Measurements from ENCODE around the gene NLRC5.

DNA sequence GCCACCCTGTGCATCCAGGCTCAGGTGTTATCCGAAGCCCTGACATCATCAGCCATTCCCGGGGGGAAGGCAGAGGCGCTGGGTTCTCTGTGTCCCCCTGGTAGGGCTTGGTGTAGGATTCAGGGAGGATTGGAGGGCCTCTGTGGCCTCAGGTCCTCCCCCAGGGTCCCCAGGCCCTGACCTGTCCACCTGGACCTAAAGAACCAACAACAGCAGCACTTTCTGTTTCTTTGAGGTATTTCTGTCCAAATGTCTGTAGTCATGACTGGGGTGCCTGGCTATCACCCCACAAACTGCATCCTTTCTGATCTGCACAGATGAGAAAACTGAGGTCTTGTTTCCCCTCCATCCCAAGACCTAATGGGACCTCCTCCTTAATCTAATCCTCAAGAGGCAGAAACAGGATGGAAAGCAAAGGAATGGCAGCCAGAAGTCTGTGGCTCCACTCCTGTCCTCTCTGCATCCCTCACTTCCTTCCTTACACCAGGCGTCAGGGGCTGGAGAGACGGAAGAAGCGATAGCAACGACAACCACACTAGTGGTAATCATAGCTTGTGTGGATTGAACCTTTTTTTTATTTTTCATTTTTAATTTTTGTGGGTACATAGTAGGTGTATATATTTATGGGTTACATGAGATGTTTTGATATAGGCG, 11.8 kb downstream of the NLRC5 start:
- TF ChIP-seq CTCF (IDR thresholded peaks at IDR 0.05; ENCODE audit: borderline replicate concordance, extremely low read depth, low read length, poor library complexity, severe bottlenecking) (no peak), EZH2 (IDR thresholded peaks at IDR 0.05; ENCODE audit: borderline replicate concordance, low read depth, low read length, severe bottlenecking) (no peak)

All from DND-41 (cell line).